ENCODE results near the gene CCR9. TPM values are rescaled to one million over a fixed set of nuclear protein-coding genes. Genes with fewer than 3 reads are reported as not detected.

Gene CCR9
- total and polyA plus RNA-seq, 3 donors from 2014 or later, result 0.19 to 0.25 TPM; not detected in 1

GRCh38 chr3:45931496-45931895, 45.2 kb downstream of the CCR9 start:
- H3K27me3 ChIP-seq, result no peaks in the 10 kb centered on the region
- TF ChIP-seq, protein P1, sequence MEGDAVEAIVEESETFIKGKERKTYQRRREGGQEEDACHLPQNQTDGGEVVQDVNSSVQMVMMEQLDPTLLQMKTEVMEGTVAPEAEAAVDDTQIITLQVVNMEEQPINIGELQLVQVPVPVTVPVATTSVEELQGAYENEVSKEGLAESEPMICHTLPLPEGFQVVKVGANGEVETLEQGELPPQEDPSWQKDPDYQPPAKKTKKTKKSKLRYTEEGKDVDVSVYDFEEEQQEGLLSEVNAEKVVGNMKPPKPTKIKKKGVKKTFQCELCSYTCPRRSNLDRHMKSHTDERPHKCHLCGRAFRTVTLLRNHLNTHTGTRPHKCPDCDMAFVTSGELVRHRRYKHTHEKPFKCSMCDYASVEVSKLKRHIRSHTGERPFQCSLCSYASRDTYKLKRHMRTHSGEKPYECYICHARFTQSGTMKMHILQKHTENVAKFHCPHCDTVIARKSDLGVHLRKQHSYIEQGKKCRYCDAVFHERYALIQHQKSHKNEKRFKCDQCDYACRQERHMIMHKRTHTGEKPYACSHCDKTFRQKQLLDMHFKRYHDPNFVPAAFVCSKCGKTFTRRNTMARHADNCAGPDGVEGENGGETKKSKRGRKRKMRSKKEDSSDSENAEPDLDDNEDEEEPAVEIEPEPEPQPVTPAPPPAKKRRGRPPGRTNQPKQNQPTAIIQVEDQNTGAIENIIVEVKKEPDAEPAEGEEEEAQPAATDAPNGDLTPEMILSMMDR (IDR thresholded peaks at IDR 0.05), result no peak
- TF ChIP-seq POLR2A (IDR thresholded peaks at IDR 0.05), result no peak
- H3K36me3 ChIP-seq (ENCODE audit: low read depth, missing control alignments), result no peaks in the 10 kb centered on the region
- H3K4me3 ChIP-seq, result no peak overlapping the region
- no peaks in the 10 kb centered on the region for H3K9me3 ChIP-seq
- no peak overlapping the region for H3K27ac ChIP-seq
- H3K4me1 ChIP-seq, result no peaks in the 10 kb centered on the region
- DNase-seq, result no peak
- 82 to 86% methylated on average over 6 of the region's 6 CpGs for WGBS, 2 donors
- intact Hi-C loops (cut with DNase I; ENCODE audit: low total_unique reads), result no loop called here

DNA sequence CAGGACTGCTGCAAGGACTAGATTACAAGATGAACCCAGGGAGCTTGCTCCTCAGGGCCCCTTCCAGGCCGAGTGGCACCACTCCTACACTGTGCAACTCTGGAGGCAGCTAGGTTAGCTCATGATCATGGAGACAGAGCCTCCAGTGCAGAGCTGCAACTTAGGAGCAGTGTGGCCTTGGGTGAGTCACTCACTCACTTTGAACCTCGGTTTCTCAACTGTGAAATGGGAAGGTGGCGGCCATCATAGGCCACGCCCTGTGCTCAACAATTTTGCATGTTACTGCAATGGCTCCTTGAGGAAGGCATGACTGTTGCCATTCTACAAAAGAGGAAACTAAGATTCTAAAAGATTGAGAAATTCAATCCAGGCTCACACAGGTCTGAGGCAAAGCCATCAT, 45.8 kb downstream of the CCR9 start:
- intact Hi-C loops (cut with DNase I; ENCODE audit: low total_unique reads), result no loop called here
- no peak for DNase-seq
- H3K27ac ChIP-seq, result no peak overlapping the region

GRCh38 chr3:45933591-45933990, 47.2 kb downstream of the CCR9 start:
- no peaks in the 10 kb centered on the region for H3K36me3 ChIP-seq (ENCODE audit: low read depth, missing control alignments)
- intact Hi-C loops (cut with DNase I; ENCODE audit: low total_unique reads), result no loop called here
- no peak for DNase-seq
- no peak overlapping the region for H3K4me3 ChIP-seq
- H3K27ac ChIP-seq, result no peak overlapping the region
- TF ChIP-seq, protein P1 (IDR thresholded peaks at IDR 0.05), result no peak
- no peak for TF ChIP-seq POLR2A (IDR thresholded peaks at IDR 0.05)
- H3K4me1 ChIP-seq, result no peaks in the 10 kb centered on the region
- H3K9me3 ChIP-seq, result no peaks in the 10 kb centered on the region
- no peaks in the 10 kb centered on the region for H3K27me3 ChIP-seq
- 71 to 83% methylated on average over 4 of the region's 4 CpGs for WGBS, 2 donors

More for the DNA sequence above, 45.8 kb downstream of the CCR9 start:
- Histone ChIP-seq H3K4me1 (no peaks in the 10 kb centered on the region), H3K27me3 (no peaks in the 10 kb centered on the region), H3K9me3 (no peaks in the 10 kb centered on the region), H3K4me3 (no peak overlapping the region), H3K36me3 (ENCODE audit: low read depth, missing control alignments) (no peaks in the 10 kb centered on the region)
- TF ChIP-seq, protein P1 (IDR thresholded peaks at IDR 0.05), result no peak
- TF ChIP-seq POLR2A (IDR thresholded peaks at IDR 0.05), result no peak
- 97 to 100% methylated on average over 4 of the region's 4 CpGs for WGBS, 2 donors

DNA sequence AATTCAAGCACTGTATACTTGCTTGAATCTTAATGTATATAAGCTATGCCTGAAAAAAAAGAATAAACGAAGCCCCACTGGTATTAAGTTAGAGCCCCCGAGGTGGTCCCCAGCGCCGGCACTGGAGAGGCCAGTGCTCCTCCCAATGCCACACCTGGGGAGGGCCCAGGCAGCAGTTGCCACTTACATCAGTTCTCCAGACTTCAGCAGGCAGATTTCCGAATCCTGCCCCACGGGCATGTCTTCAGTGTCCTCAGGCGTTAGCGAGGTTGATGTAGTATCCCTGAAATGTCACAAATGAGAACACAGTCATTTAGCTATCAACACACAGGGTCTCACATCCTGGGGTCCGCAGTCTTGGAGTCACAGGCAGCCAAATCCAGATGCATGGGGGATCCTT, 49.9 kb downstream of the CCR9 start:
- no peak for TF ChIP-seq POLR2A (IDR thresholded peaks at IDR 0.05)
- TF ChIP-seq, protein P1 (IDR thresholded peaks at IDR 0.05), result no peak
- Histone ChIP-seq H3K27ac (no peak overlapping the region), H3K4me1 (no peaks in the 10 kb centered on the region), H3K27me3 (no peaks in the 10 kb centered on the region), H3K4me3 (no peak overlapping the region), H3K36me3 (ENCODE audit: low read depth, missing control alignments) (no peaks in the 10 kb centered on the region), H3K9me3 (no peaks in the 10 kb centered on the region)
- intact Hi-C loops (cut with DNase I; ENCODE audit: low total_unique reads), result no loop called here
- no peak for DNase-seq
- 91% methylated on average over 6 to 9 of the region's 9 CpGs for WGBS, 2 donors

DNA sequence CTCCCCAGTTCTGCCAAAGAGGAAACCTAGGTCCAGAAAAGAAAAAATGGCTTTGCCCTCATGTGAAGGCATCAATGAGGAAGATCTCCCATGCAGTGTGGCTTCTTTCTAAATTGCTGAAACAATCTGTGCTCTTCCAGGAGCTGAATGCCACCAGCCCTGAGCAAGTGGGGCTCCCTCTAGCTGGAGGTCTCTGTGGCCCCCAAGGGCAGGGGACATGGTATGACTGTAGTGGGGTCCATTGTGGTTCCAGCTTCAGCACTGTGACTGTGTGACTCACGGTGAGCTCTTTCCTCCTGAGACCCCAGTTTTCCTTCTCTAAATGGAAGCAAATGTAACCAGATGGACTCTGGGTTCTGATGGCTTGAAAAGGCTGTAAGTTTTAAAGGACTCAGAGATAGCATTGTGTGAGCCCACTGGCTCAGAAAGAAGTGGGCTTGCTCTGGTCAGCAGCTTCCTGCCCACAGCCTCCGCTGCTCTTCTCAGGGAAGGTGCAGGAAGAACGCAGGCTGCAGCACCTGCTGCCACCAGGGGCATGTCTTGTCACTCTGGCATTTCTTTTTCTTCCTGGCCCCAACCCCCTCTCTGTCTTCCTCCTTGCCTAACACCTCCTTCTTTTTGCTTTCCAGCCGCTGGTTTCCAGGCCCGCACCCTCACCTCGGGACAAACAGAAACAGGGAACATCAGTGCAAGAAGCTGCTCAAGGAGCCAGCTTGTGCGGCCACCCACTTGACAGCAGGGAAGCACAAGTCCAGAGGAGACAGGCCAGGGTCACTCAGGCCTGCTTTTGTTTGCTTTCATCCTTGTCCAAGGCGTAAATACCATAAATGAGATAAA, 51.1 kb downstream of the CCR9 start:
- Histone ChIP-seq H3K36me3 (ENCODE audit: low read depth, missing control alignments) (no peaks in the 10 kb centered on the region), H3K9me3 (no peaks in the 10 kb centered on the region), H3K4me1 (no peaks in the 10 kb centered on the region), H3K27me3 (no peaks in the 10 kb centered on the region), H3K4me3 (no peak overlapping the region), H3K27ac (no peak overlapping the region)
- WGBS, 2 donors, result 84 to 98% methylated on average over 8 of the region's 8 CpGs
- DNase-seq, result no peak
- intact Hi-C loops (cut with DNase I; ENCODE audit: low total_unique reads), result no loop called here
- no peak for TF ChIP-seq POLR2A (IDR thresholded peaks at IDR 0.05)
- TF ChIP-seq, protein P1 (IDR thresholded peaks at IDR 0.05), result no peak

All from testis (tissue), 3 donors.